Spleen (tissue), 11 donors: ENCODE results near the gene KCNQ5. TPM values are rescaled to one million over a fixed set of nuclear protein-coding genes. Genes with fewer than 3 reads are reported as not detected.
"Not testable (repeated sequence)": the region's sequence is repeated elsewhere in the genome, so short reads cannot be mapped to it uniquely, and the experiment has no call there.

Experiments
- DNase-seq: peaks from one replicate; pipeline ENCODE4 v3.0.0-alpha.2; 2020
- H3K27ac ChIP-seq, 8 donors: fragments of 200-600 bp; sonication (generic) in 7 of 8; 1 replicate in 4 of 8; 2 replicates in 4 of 8; pipeline versions ENCODE4 v1.5.0 to v1.8.0; 2016 to 2021; ENCODE audit warnings: inconsistent platforms in 4 of 8, mild to moderate bottlenecking in 4 of 8, moderate library complexity in 1 of 8
- H3K27me3 ChIP-seq, 7 donors: fragments of 200-600 bp; sonication (generic) in 6 of 7; replicated peaks in 1 of 7; 1 replicate in 4 of 7; 2 replicates in 3 of 7; pipeline versions ENCODE4 v1.5.0 to v1.8.0; 2016 to 2021; ENCODE audit warnings: inconsistent platforms in 3 of 7, mild to moderate bottlenecking in 1 of 7
- H3K36me3 ChIP-seq, 6 donors: fragments of 200-600 bp; sonication (generic) in 5 of 6; 1 replicate in 4 of 6; 2 replicates in 2 of 6; pipeline versions ENCODE4 v1.5.0 to v1.8.0; 2016 to 2021; ENCODE audit warnings: inconsistent platforms in 2 of 6
- H3K4me1 ChIP-seq, 6 donors: fragments of 200-600 bp; sonication (generic) in 5 of 6; 1 replicate in 3 of 6; 2 replicates in 3 of 6; pipeline versions ENCODE4 v1.5.0 to v1.8.0; 2016 to 2021; ENCODE audit warnings: inconsistent platforms in 3 of 6
- H3K4me3 ChIP-seq, 8 donors: fragments of 200-600 bp; sonication (generic) in 7 of 8; 1 replicate in 4 of 8; 2 replicates in 4 of 8; pipeline versions ENCODE4 v1.5.0 to v1.8.0; 2016 to 2021; ENCODE audit warnings: inconsistent platforms in 4 of 8, mild to moderate bottlenecking in 4 of 8, moderate library complexity in 2 of 8
- H3K9me3 ChIP-seq, 8 donors: fragments of 200-600 bp; sonication (generic) in 7 of 8; 1 replicate in 4 of 8; 2 replicates in 4 of 8; pipeline versions ENCODE4 v1.5.0 to v1.8.0; 2016 to 2021; ENCODE audit warnings: inconsistent platforms in 4 of 8
- POLR2A ChIP-seq, 3 donors: fragments of 450-650 bp; IDR thresholded peaks; one replicate each; pipeline ENCODE4 v1.5.1; 2017; ENCODE audit warnings: antibody characterized with exemption in 3 of 3, mild to moderate bottlenecking in 1 of 3
- POLR2AphosphoS5 ChIP-seq, 3 donors: sonication (generic); formaldehyde crosslinking; IDR thresholded peaks; one replicate each; pipeline ENCODE4 v1.5.1; 2017; ENCODE audit warnings: antibody characterized with exemption in 3 of 3
- WGBS, 5 donors: extraction: QIAGEN DNeasy Blood & Tissue Kit in 3 of 5; methylation state at CpG; one replicate each; pipeline versions ENCODE4 v1.1.5 to v1.1.7; 2013 to 2018; 5-methylcytosine and 5-hydroxymethylcytosine counted together
- intact Hi-C: fragments of 100-400 bp; cut with DNase I; formaldehyde crosslinking; loops from one replicate; pipeline ENCODE4 v1.15.0; 2023; ENCODE audit warnings: low total_unique reads
- polyA plus RNA-seq, 3 donors: library from polyadenylated mRNA; stranded (reverse); fragments of 200-250 nt; gene quantifications; one replicate each; pipeline ENCODE4 v1.2.1, GENCODE V29; 2013
- total RNA-seq, 7 donors: library from RNA; depleted of rRNA in 3 of 7; stranded (reverse); fragments of >200 nt in 3 of 7; fragmentation: NEBNext Ultra II Directional in 4 of 7; extraction: Animal tissue kit (Norgen Biotek cat#: 25700) in 4 of 7; gene quantifications; one replicate each; pipeline versions ENCODE4 v1.1.0 to v1.2.1, GENCODE V29; 2016 to 2021
- TF ChIP-seq, protein P1 (sequence below), 11 experiments: fragments of 200-600 bp in 7 of 11; fragments of 450-650 bp in 4 of 11; sonication (generic) in 4 of 11; IDR thresholded peaks in 8 of 11; conservative IDR thresholded peaks in 3 of 11; 1 replicate in 7 of 11; 2 replicates in 4 of 11; pipeline versions ENCODE4 v1.4.0 to v1.8.0; 2016 to 2021; ENCODE audit warnings: antibody characterized with exemption in 11 of 11, inconsistent platforms in 4 of 11, mild to moderate bottlenecking in 1 of 11
- donor health status: healthy with polysubstance abuse.
- donor health status: DM: no; HTN: no; CAD: no; lungs with moderate emphysema.
- donor health status: DM: no; HTN: no; CAD: no.
- donor health status: Bipolar disorder and iron deficiency.
- donor health status: healthy.
- donor health status: DM: no; HTN: no; CAD: no.
- donor health status: DM: yes; HTN: yes; CAD: no.

Gene KCNQ5
- total and polyA plus RNA-seq, 10 donors: 1.3 to 8.7 (median 4.4) TPM

DNA sequence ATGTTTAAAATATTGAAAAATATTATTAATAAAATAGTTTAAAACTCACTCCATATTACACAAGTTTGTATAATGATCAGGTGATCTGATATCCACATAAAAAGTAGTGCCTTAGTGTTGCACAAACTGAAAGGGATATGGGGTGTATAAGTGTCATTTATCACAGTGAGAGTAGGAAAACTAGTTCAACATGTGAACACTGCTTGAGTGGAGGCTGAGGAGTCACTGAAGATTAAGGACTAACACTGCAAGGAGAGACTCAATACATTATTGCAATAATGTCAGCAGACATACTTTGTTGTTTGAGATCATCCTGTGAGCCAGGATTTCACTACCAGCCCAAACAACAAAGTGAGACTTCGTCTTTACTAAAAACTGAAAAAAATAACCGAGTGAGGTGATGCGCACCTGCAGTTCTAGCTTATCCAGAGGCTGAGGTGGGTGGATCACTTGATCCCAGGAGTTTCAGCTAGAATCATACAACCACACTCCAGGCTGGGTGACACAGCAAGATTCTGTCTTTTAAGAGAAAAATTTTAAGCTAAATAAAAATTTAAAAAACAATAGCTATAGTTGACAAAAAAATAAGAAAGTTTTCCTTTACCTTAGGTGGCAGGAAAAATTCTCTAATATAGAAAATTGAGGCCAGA, 605.9 kb downstream of the KCNQ5 start:
- no peaks in the 10 kb centered on the region for H3K4me1 ChIP-seq
- no peaks in the 10 kb centered on the region for H3K27me3 ChIP-seq
- intact Hi-C loops: no loop called here
- WGBS, 5 donors: 85 to 97% (median 92%) methylated on average over 3 of the region's 3 CpGs
- no peak overlapping the region for H3K27ac ChIP-seq
- TF ChIP-seq POLR2A (IDR thresholded peaks at IDR 0.05): no peak
- TF ChIP-seq, protein P1, sequence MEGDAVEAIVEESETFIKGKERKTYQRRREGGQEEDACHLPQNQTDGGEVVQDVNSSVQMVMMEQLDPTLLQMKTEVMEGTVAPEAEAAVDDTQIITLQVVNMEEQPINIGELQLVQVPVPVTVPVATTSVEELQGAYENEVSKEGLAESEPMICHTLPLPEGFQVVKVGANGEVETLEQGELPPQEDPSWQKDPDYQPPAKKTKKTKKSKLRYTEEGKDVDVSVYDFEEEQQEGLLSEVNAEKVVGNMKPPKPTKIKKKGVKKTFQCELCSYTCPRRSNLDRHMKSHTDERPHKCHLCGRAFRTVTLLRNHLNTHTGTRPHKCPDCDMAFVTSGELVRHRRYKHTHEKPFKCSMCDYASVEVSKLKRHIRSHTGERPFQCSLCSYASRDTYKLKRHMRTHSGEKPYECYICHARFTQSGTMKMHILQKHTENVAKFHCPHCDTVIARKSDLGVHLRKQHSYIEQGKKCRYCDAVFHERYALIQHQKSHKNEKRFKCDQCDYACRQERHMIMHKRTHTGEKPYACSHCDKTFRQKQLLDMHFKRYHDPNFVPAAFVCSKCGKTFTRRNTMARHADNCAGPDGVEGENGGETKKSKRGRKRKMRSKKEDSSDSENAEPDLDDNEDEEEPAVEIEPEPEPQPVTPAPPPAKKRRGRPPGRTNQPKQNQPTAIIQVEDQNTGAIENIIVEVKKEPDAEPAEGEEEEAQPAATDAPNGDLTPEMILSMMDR (IDR thresholded peaks at IDR 0.05 in 8 of 11, conservative IDR thresholded peaks at IDR 0.05 in 3 of 11): no peak
- TF ChIP-seq POLR2AphosphoS5 (IDR thresholded peaks at IDR 0.05): no peak
- H3K4me3 ChIP-seq: no peak overlapping the region
- no peaks in the 10 kb centered on the region for H3K36me3 ChIP-seq
- no peak for DNase-seq
- H3K9me3 ChIP-seq: no peaks in the 10 kb centered on the region

DNA sequence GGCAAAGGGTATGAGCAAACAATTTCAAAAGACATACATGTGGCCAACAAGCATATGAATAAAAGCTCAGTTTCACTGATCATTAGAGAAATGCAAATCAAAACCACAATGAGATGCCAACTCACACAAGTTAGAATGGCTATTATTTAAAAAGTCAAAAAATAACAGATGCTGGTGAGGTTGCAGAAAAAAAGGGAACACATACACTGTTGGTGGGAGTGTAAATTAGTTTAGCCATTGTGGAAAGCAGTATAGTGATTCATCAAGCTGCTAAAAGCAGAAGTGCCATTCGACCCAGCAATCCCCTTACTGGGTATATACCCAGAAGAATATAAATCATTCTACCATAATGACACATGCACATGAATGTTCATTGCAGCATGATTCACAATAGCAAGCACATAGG, 610.1 kb downstream of the KCNQ5 start:
- no peak for DNase-seq
- H3K27me3 ChIP-seq: no peaks in the 10 kb centered on the region

GRCh38 chr6:73233048-73233447, 611.2 kb downstream of the KCNQ5 start:
- H3K27ac ChIP-seq: no peak overlapping the region
- intact Hi-C loops: no loop called here
- 82 to 90% (median 88%) methylated on average over 6 of the region's 6 CpGs for WGBS, 5 donors
- H3K4me3 ChIP-seq: no peak overlapping the region
- TF ChIP-seq, protein P1 (IDR thresholded peaks at IDR 0.05 in 8 of 11, conservative IDR thresholded peaks at IDR 0.05 in 3 of 11): no peak
- TF ChIP-seq POLR2AphosphoS5 (IDR thresholded peaks at IDR 0.05) (no peak), POLR2A (IDR thresholded peaks at IDR 0.05) (no peak)
- no peaks in the 10 kb centered on the region for H3K9me3 ChIP-seq
- no peaks in the 10 kb centered on the region for H3K36me3 ChIP-seq
- no peak for DNase-seq
- H3K27me3 ChIP-seq: no peaks in the 10 kb centered on the region
- no peaks in the 10 kb centered on the region for H3K4me1 ChIP-seq

More for the DNA sequence above, 610.1 kb downstream of the KCNQ5 start:
- no peak overlapping the region for H3K4me3 ChIP-seq
- no peaks in the 10 kb centered on the region for H3K36me3 ChIP-seq
- TF ChIP-seq POLR2A (IDR thresholded peaks at IDR 0.05) (no peak), POLR2AphosphoS5 (IDR thresholded peaks at IDR 0.05) (no peak)
- TF ChIP-seq, protein P1 (IDR thresholded peaks at IDR 0.05 in 8 of 11, conservative IDR thresholded peaks at IDR 0.05 in 3 of 11): no peak
- H3K4me1 ChIP-seq: no peaks in the 10 kb centered on the region
- H3K27ac ChIP-seq: no peak overlapping the region
- no peaks in the 10 kb centered on the region for H3K9me3 ChIP-seq
- intact Hi-C loops: no loop called here
- 14 to 29% (median 19%) methylated on average over 1 of the region's 1 CpG for WGBS, 5 donors

GRCh38 chr6:73233971-73234370, 612.1 kb downstream of the KCNQ5 start:
- intact Hi-C loops, H3K4me1 ChIP-seq, H3K27ac ChIP-seq, H3K9me3 ChIP-seq, H3K4me3 ChIP-seq, H3K27me3 ChIP-seq, DNase-seq, H3K36me3 ChIP-seq: not testable (repeated sequence)
- 30 to 72% (median 41%) methylated on average over 3 of the region's 3 CpGs for WGBS, 5 donors
